Gastrocnemius medialis (tissue), 4 donors: ENCODE results near the gene PLAAT1.

ENCODE experiments used
- POLR2A ChIP-seq, 2 donors: fragments of 450-650 bp; IDR thresholded peaks; one replicate each; pipeline ENCODE4 v1.6.1; 2017; ENCODE audit warnings: antibody characterized with exemption in 2 of 2, mild to moderate bottlenecking in 2 of 2, moderate library complexity in 2 of 2
- TF ChIP-seq, protein P1 (sequence below), 5 experiments: fragments of 450-650 bp in 3 of 5; fragments of 200-600 bp in 2 of 5; sonication (generic) in 2 of 5; IDR thresholded peaks in 4 of 5; conservative IDR thresholded peaks in 1 of 5; 1 replicate in 4 of 5; 2 replicates in 1 of 5; pipeline ENCODE4 v1.5.1; 2016 to 2019; ENCODE audit warnings: antibody characterized with exemption in 5 of 5, mild to moderate bottlenecking in 3 of 5, moderate library complexity in 3 of 5

DNA sequence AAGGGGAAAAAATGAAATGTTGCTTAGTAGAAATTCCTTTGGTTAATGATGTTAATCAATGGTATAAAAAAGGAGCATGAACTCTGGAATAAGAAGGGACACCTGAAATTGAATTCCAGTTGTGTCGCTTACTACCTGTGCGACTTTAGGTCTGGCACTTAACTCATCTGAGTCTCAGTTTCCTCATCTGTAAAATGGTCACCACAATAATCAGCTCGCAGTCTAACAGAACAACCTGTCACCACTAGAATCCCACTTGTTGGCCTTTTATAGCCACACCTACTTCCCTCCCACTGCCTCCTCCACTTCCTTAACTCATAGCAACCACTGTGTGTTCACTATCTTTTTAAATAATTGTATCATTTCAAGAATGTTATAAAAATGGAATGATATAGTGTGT, 2.5 kb downstream of the PLAAT1 start:
- TF ChIP-seq, protein P1, sequence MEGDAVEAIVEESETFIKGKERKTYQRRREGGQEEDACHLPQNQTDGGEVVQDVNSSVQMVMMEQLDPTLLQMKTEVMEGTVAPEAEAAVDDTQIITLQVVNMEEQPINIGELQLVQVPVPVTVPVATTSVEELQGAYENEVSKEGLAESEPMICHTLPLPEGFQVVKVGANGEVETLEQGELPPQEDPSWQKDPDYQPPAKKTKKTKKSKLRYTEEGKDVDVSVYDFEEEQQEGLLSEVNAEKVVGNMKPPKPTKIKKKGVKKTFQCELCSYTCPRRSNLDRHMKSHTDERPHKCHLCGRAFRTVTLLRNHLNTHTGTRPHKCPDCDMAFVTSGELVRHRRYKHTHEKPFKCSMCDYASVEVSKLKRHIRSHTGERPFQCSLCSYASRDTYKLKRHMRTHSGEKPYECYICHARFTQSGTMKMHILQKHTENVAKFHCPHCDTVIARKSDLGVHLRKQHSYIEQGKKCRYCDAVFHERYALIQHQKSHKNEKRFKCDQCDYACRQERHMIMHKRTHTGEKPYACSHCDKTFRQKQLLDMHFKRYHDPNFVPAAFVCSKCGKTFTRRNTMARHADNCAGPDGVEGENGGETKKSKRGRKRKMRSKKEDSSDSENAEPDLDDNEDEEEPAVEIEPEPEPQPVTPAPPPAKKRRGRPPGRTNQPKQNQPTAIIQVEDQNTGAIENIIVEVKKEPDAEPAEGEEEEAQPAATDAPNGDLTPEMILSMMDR (IDR thresholded peaks at IDR 0.05 in 4 of 5, conservative IDR thresholded peaks at IDR 0.05 in 1 of 5), result no peak
- no peak for TF ChIP-seq POLR2A (IDR thresholded peaks at IDR 0.05)
